ENCODE measurements around the gene TBRG1.
"Not testable (repeated sequence)": the region's sequence is repeated elsewhere in the genome, so short reads cannot be mapped to it uniquely, and the experiment has no call there.

Gene TBRG1

DNA sequence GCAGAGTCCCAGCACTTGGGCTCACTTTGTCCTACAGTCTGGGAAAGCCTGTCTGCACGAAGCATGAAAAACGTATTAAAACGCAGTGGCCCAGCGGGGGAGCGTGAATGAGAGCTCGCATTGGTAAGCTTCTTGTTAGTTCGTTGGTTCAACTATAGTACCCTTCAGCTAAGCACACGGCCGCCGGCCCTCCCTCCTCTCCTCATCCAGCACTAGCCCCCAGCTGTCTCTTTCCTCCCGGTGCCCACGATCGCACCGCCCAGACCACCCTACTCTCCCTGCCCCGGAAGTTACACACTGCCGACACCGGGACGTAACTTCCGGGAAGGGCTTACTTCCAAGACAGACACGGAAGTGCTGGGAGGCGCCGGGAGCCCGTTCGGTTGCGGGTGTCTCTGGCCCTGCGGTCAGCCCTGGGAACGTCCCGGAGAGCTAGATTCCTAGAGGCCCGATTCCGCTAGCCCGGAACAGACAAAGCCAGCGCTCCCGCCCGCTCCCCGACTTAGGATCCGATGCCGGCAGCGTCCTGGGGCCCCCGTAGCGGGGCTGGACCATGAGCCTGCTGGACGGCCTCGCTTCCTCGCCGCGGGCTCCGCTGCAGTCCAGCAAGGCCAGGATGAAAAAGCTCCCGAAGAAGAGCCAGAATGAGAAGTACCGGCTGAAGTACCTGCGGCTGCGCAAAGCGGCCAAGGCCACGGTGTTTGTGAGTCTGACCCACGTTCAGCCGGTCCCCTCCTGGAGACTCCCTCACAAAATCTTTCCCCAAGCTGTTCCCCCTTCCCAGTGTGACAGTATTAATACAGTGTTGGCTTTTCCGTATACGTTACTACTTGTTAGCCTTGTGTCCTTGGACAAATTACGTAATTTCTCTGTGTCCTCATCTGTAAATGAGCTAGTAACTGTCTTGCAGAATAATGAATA lies at the start of gene TBRG1:
TSS of gene TBRG1 (plus strand) at position 334 of the 921 bp plus-strand sequence. CDS start at position 554, 220 bp downstream.
- peak; percentile 80 for DNase-seq (ENCODE audit: low spot score)

- DNase-seq (ENCODE audit: low spot score): no peak
Measured at GRCh38 chr11:124577716-124578427, 44.8 kb upstream of the TBRG1 start.

DNA sequence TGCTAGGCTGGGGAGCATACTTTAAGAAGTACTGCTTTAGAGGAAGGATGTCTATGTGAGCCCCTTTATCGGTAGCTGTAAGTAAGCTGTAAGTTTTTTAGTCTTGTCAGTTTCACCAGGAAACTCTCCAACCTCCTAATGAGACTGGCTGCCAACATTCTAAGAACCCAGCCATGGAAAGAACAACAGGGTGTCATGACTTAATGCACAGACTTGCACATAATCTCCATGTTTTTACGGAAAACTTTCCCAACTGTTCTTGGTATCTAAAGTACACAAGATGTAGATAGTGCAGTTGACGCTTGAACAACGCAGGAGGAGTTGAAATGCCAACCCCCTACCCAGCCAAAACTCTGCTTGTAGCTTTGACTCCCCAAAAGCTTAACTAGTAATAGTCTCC lies 43.9 kb upstream of the TBRG1 start:
- no peak for DNase-seq (ENCODE audit: low spot score)

DNA sequence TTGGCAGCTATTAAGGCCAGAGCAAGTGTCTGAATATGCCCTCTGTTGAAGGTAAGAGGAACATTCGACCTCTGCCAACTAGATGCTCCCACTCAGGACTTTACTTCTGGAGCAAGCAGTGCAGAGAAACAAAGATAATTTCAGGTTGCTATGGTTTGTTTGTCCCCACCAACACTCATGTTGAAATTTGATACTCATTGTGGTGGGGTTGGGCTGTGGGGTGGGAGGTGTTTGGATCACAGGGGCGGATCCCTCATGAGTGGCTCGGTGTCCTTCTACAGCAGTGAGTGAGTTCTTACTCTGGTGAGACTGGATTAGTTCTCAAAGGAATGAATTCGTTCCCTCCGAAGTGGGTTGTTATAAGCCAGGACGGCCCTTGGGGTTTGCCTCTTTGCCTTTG lies 40.8 kb upstream of the TBRG1 start:
- DNase-seq (ENCODE audit: low spot score): no peak

DNA sequence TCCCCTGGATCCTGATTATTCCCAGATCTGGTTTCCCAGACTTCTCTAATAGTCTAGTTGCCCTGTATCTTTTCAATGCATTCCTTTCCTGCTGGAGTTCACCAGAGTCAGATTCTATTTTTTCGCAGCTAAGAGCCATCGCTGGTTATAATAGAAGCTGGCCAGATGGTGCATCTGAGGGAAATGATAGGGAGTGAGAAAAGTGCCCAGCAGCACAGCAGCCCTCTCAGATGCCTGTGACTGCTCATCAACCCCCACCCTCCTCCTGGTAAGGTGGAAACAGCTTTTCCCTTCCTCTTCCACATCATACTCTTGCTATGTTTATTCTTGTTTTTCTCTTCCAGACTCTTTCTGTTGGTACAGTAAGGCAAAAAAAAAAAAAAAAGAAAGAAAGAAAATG lies 40.1 kb upstream of the TBRG1 start:
- DNase-seq (ENCODE audit: low spot score): no peak

- no peak for DNase-seq (ENCODE audit: low spot score)
Measured at GRCh38 chr11:124583781-124584180, 38.9 kb upstream of the TBRG1 start.

- DNase-seq (ENCODE audit: low spot score): no peak
Measured at GRCh38 chr11:124584681-124585372, 37.8 kb upstream of the TBRG1 start.

GRCh38 chr11:124586238-124586860 lies 36.3 kb upstream of the TBRG1 start:
- DNase-seq (ENCODE audit: low spot score): peak; percentile 26

DNA sequence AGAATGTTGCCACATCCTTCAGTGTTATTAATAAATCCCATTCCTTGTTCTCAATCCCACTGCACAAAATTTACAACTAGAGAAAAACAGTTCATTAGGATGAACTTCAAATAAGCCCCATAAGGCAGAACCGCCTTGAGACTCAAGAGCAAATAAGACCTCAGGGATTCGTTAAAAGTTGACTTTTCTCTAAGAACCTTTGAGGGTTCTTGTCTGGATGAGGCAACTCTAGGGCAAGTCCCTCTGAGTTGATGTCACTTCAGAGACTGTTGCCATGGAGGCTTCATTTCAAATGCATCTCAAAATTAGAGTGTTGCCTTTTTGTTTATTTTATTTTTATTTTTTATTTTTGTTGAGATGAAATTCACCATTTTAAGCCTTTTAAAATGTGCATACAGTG lies 31.2 kb upstream of the TBRG1 start:
- no peak for DNase-seq (ENCODE audit: low spot score)

GRCh38 chr11:124592627-124593026 lies 30.0 kb upstream of the TBRG1 start:
- no peak for DNase-seq (ENCODE audit: low spot score)

DNA sequence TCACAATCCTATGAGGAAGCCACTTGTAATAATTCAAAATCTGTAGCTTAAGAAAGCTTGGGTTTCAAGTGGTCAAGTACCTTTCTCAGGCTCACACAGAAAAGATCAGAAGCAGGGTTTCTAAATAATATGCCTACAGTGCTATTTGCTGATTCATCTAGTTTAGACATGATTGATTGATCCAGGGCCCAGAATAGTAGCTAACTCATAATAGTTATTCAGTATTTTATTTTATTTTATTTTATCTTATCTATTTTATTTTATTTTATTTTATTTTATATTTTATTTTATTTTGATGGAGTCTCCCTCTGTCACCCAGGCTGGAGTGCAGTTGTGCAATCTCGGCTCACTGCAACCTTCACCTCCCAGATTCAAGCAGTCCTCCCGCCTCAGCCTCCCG lies 27.4 kb upstream of the TBRG1 start:
- DNase-seq (ENCODE audit: low spot score): no peak

- no peak for DNase-seq (ENCODE audit: low spot score)
Measured at GRCh38 chr11:124597626-124598025, 25.0 kb upstream of the TBRG1 start.

- DNase-seq (ENCODE audit: low spot score): no peak
Measured at GRCh38 chr11:124600621-124601320, 21.9 kb upstream of the TBRG1 start.

- DNase-seq (ENCODE audit: low spot score): no peak
Measured at GRCh38 chr11:124602193-124602592, 20.5 kb upstream of the TBRG1 start.

DNA sequence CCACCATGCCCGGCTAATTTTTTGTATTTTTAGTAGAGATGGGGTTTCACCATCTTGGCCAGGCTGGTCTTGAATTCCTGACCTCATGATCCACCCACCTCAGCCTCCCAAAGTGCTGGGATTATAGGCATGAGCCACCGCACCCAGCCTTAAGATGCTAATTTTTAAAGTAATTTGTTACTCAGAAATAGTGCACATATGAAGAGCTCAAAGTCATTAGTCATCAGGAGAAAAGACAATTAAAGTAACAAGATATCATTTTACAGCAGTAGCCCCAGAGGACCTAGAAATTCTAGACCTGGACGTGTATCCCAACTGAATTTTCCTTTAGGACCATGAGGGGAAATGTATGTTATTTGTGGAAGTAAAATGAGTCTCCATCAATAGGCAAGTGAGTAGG lies 19.9 kb upstream of the TBRG1 start:
- not testable (repeated sequence) for DNase-seq (ENCODE audit: low spot score)

DNA sequence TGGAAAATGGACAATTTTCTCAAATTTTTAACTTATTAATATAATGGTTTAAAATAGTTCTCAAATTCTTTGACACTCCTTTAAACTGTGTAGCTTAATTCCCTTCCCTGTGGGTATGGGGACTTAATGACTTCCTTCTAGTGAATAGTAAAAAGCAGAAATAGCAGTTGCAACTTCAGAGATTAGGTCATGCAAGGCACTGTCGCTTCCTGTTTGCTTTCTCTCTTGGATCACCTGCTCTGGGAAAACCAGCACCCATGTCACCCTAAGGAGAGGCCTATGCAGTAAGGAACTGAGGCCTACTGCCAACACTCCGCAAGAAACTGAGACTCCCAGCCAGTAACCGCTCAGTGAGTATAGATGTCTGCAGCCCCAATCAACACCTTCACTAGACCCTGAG lies 16.9 kb upstream of the TBRG1 start:
- DNase-seq (ENCODE audit: low spot score): no peak

DNA sequence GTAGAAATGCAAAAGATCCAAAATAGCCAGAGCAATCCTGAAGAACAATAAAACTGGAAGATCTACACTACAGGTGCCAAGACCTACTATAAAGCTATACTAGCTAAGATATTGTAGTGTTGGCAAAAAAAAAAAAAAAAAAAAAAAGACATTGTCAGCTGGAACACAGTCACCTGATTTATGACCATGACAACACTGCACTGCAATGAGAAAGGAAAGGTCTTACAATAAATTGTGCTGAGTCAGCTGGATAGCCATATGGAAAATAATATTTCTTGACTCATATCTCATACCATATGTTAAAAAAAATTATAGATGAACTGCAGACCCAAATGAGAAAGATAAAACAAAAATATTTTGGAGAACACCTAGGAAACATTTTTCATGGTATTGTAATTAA lies 14.5 kb upstream of the TBRG1 start:
- DNase-seq (ENCODE audit: low spot score): no peak

DNA sequence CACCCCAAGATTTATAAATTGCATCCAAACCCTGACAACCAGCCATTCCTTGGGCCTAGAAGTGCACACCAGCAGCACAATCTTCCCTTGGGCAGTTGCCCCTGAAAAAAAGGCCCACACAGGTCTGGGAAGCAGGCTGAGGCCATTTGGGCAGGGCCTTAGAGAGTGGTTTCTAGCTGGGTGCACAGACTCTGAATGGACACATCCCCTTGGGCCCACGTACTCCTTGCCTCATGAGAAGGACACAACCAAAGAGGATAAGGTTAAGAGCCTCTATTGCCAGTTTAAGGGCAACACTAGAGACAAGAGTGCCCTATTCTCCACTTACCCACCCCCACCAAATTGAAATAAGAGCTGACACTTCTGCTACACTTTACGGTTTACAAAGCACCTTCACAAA lies 12.4 kb upstream of the TBRG1 start:
- no peak for DNase-seq (ENCODE audit: low spot score)

- no peak for DNase-seq (ENCODE audit: low spot score)
Measured at GRCh38 chr11:124611064-124611463, 11.6 kb upstream of the TBRG1 start, which contains the start of gene PANX3. PANX3 (plus strand) TSS chr11:124611428; CDS start chr11:124611557, 129 bp downstream.

GRCh38 chr11:124612045-124612444 lies 10.6 kb upstream of the TBRG1 start:
- no peak for DNase-seq (ENCODE audit: low spot score)

DNA sequence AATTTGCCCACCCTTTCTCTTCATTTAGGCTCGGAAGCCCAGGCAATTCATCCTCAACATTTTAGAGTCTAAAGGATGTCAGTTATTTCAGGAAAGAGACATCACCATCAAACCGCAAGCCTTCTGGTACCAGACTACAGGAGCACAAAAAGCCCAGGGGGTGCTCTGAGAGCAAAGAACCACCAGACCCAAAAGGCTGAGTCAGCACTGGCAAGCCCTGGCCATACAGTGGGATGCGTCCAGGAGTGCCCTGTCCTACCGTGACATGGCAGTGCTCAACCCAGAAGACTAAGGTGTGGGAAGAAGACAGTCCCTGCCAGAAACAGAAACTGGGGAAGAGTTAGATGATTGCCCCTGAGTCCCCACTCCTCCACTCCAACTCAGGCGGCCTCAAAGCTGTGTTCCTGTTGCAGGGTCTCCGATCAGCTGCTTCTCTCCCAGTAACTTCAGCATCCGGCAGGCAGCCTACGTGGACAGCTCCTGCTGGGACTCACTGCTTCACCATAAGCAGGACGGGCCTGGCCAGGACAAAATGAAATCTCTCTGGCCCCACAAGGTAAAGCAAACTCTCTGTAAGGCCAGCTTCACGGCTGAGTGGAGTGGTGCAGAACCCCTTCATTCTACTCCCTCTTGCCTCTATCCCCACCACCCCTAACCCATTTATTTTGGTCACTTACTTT lies 10.0 kb upstream of the TBRG1 start:
- no peak for DNase-seq (ENCODE audit: low spot score)

Data from CD4-positive, alpha-beta T cell treated with Interleukin-15 for 4 hours (primary cell).